Measurements from ENCODE around the gene AHR. TPM values are rescaled to one million over a fixed set of nuclear protein-coding genes. Genes with fewer than 3 reads are reported as not detected.

Gene AHR
- 5.2 and 6.1 TPM in 2 replicates for total RNA-seq (2021)
- long read RNA-seq, full-length matches to known transcripts, result 2 of 9 reads
- long read RNA-seq, partial matches to known transcripts, result 5 of 9 reads
- long read RNA-seq, other reads (novel, unspliced or antisense), result 2 of 9 reads

- Histone ChIP-seq H3K9ac (ENCODE audit: extremely low read depth, insufficient read length, low read length) (peak within 1 kb of the TSS; percentile 78), H4K5ac (ENCODE audit: insufficient read length, low read depth, low read length) (no peak within 1 kb of the TSS), H2BK120ac (ENCODE audit: low read depth, low read length, poor library complexity, severe bottlenecking) (no peak within 1 kb of the TSS), H3K79me1 (ENCODE audit: insufficient read depth, low read depth, low read length, poor library complexity, severe bottlenecking) (no peaks in the 10 kb centered on the region), H3K27ac (ENCODE audit: insufficient read length, low read depth, low read length) (no peak within 1 kb of the TSS), H2BK15ac (ENCODE audit: low read depth, low read length) (no peak within 1 kb of the TSS), H2BK5ac (ENCODE audit: insufficient read length, low read length) (no peak within 1 kb of the TSS), H2AK5ac (ENCODE audit: insufficient read length, low read length) (no peak within 1 kb of the TSS), H3K56ac (ENCODE audit: insufficient read length, low read depth, low read length) (no peak within 1 kb of the TSS), H3K9me3 (ENCODE audit: control insufficient read depth, low read depth, low read length) (no peaks in the 10 kb centered on the region), H2AFZ (ENCODE audit: low read length) (peak within 1 kb of the TSS; percentile 98), H3K79me2 (ENCODE audit: insufficient read depth, low read length) (no peaks in the 10 kb centered on the region; the same call in 1 of the 2 replicates), H3K23ac (ENCODE audit: insufficient read length, low read depth, low read length) (no peak within 1 kb of the TSS), H3K18ac (ENCODE audit: insufficient read length, low read depth, low read length) (peak within 1 kb of the TSS; percentile 82), H4K8ac (replicated peaks; ENCODE audit: insufficient read length, low read depth, low read length) (no peak within 1 kb of the TSS), H4K20me1 (ENCODE audit: control insufficient read depth, insufficient read depth, insufficient read length) (no peaks in the 10 kb centered on the region), H3K27me3 (ENCODE audit: insufficient read depth, low read length) (no peaks in the 10 kb centered on the region; the same call in 1 of the 2 replicates), H3K23me2 (ENCODE audit: insufficient read length, low read depth, low read length, poor library complexity, severe bottlenecking) (peaks cover 7% of the 10 kb centered on the region), H2BK12ac (ENCODE audit: insufficient read length, low read depth, low read length) (no peak within 1 kb of the TSS), H3K4ac (ENCODE audit: low read depth, low read length) (no peak within 1 kb of the TSS), H3K4me1 (ENCODE audit: insufficient read depth, low read length) (no peaks in the 10 kb centered on the region), H3T11ph (ENCODE audit: low read length) (no peak within 1 kb of the TSS), H3K14ac (ENCODE audit: insufficient read depth, low read length) (peak within 1 kb of the TSS; percentile 82), H2BK20ac (ENCODE audit: low read depth, low read length, poor library complexity, severe bottlenecking) (no peak within 1 kb of the TSS), H3K4me2 (ENCODE audit: insufficient read depth, insufficient read length, low read length) (peak within 1 kb of the TSS; percentile 100), H4K91ac (ENCODE audit: insufficient read length, low read depth, low read length) (no peak within 1 kb of the TSS)
- DNase-seq, result peak; percentile 90
- Mint-ChIP-seq H3K4me3 (peak within 1 kb of the TSS; percentile 74 to 91), H3K27me3 (ENCODE audit: low read depth) (peaks cover 36% of the 10 kb centered on the region), H3K27ac (no peak within 1 kb of the TSS), H3K36me3 (ENCODE audit: insufficient read depth in 1 of 3, low read depth in 3 of 3) (peaks cover 0 to 7% (median 3%) of the 10 kb centered on the region in 3 experiments; a peak in 4 of 7 replicates), H3K4me1 (peaks cover 13% of the 10 kb centered on the region in 2 experiments), H3K9me3 (peaks cover 0 to 8% of the 10 kb centered on the region in 2 experiments; a peak in 1 of 5 replicates)
- no CpG with 5 or more reads among the region's 46 CpGs for WGBS (ENCODE audit: extremely low coverage, insufficient read length, low lambda C conversion rate)
- no peak for TF ChIP-seq CTCF (conservative IDR thresholded peaks at IDR 0.05)
These were observed at the start of gene AHR for GRCh38 chr7:17298102-17298839. Gene AHR (plus strand): TSS chr7:17298652. CDS start chr7:17299265, 613 bp downstream.

All from H9 (cell line).